Keratinocyte (primary cell): ENCODE data around the gene SLC66A2. TPM values are rescaled to one million over a fixed set of nuclear protein-coding genes. Genes with fewer than 3 reads are reported as not detected.

Experiments
- DNase-seq: peaks from one replicate; pipeline ENCODE4 v3.0.0-alpha.2; 2011; ENCODE audit warnings: low read depth, missing footprints, low spot score
- FAIRE-seq: peaks from 2 replicates; lab custom pipeline; 2011; peaks lifted over from hg19 to GRCh38; lab: Jason Lieb, UNC
- H2AFZ ChIP-seq: 2 replicates; pipeline ENCODE4 v1.6.0; 2012; ENCODE audit warnings: low read length, control low read depth, inconsistent platforms; ENCODE audit not compliant: control insufficient read depth
- H3K27ac ChIP-seq: 2 replicates; pipeline ENCODE4 v1.5.1; 2011; ENCODE audit warnings: low read length; ENCODE audit not compliant: control insufficient read depth, insufficient read depth
- H3K27me3 ChIP-seq: 3 replicates; pipeline ENCODE4 v1.6.0; 2011; ENCODE audit warnings: low read length; ENCODE audit not compliant: control insufficient read depth, insufficient read depth; ENCODE audit errors: extremely low read depth
- H3K36me3 ChIP-seq, 2 experiments: 2 replicates in 1 of 2; 3 replicates in 1 of 2; pipeline ENCODE4 v1.5.1; 2011; ENCODE audit warnings: low read length in 2 of 2, mild to moderate bottlenecking in 1 of 2; ENCODE audit not compliant: control insufficient read depth in 2 of 2, insufficient read depth in 2 of 2; ENCODE audit errors: extremely low read depth in 1 of 2
- H3K4me1 ChIP-seq: 3 replicates; pipeline ENCODE4 v1.5.1; 2011; ENCODE audit warnings: low read length; ENCODE audit not compliant: control insufficient read depth, insufficient read depth; ENCODE audit errors: extremely low read depth
- H3K4me2 ChIP-seq: 3 replicates; pipeline ENCODE4 v1.6.0; 2011; ENCODE audit warnings: low read depth, low read length; ENCODE audit not compliant: control insufficient read depth, insufficient read depth; ENCODE audit errors: extremely low read depth
- H3K4me3 ChIP-seq, 3 experiments: fragments of 200-600 bp in 1 of 3; sonication (generic) in 1 of 3; 2 replicates in 2 of 3; 3 replicates in 1 of 3; pipeline ENCODE4 v1.5.1; 2011 to 2016; ENCODE audit warnings: low read length in 3 of 3, mild to moderate bottlenecking in 3 of 3, control low read depth in 2 of 3, inconsistent platforms in 1 of 3, low read depth in 1 of 3, mixed read lengths in 1 of 3, mixed run types in 1 of 3, moderate library complexity in 1 of 3; ENCODE audit not compliant: control insufficient read depth in 2 of 3, insufficient read depth in 2 of 3; ENCODE audit errors: extremely low read depth in 1 of 3
- H3K79me2 ChIP-seq: 2 replicates; pipeline ENCODE4 v1.6.0; 2012; ENCODE audit warnings: low read length; ENCODE audit not compliant: control insufficient read depth, insufficient read depth
- H3K9ac ChIP-seq: 3 replicates; pipeline ENCODE4 v1.6.0; 2011; ENCODE audit warnings: low read length; ENCODE audit not compliant: control insufficient read depth, insufficient read depth; ENCODE audit errors: extremely low read depth
- H3K9me1 ChIP-seq: 3 replicates; pipeline ENCODE4 v1.6.0; 2011; ENCODE audit warnings: low read length; ENCODE audit not compliant: control insufficient read depth, insufficient read depth; ENCODE audit errors: extremely low read depth
- H3K9me3 ChIP-seq: 2 replicates; pipeline ENCODE4 v1.5.1; 2012; ENCODE audit warnings: low read depth, low read length; ENCODE audit not compliant: control insufficient read depth
- H4K20me1 ChIP-seq: 3 replicates; pipeline ENCODE4 v1.6.0; 2011; ENCODE audit warnings: low read length; ENCODE audit not compliant: control insufficient read depth, insufficient read depth; ENCODE audit errors: extremely low read depth
- CTCF ChIP-seq, 3 experiments: IDR thresholded peaks in 1 of 3; conservative IDR thresholded peaks in 1 of 3; optimal IDR thresholded peaks in 1 of 3; 2 replicates in 2 of 3; 3 replicates in 1 of 3; pipeline versions ENCODE3 to v1.5.1; 2011; ENCODE audit warnings: low read length in 3 of 3, mild to moderate bottlenecking in 3 of 3, moderate library complexity in 2 of 3, control low read depth in 1 of 3, inconsistent platforms in 1 of 3; ENCODE audit not compliant: insufficient read depth in 2 of 3; ENCODE audit errors: extremely low read depth in 1 of 3
- EZH2 ChIP-seq: IDR thresholded peaks from one replicate; pipeline ENCODE4 v1.6.1; 2012; ENCODE audit warnings: inconsistent platforms, mild to moderate bottlenecking, low read length, moderate library complexity
- dilution Hi-C: fragments of 300-500 bp; cut with MboI; formaldehyde crosslinking; loops from one replicate; pipeline ENCODE4 v1.7.0; 2020; ENCODE audit warnings: low sequenced_read_pairs; ENCODE audit not compliant: extremely low pct_ligation_motif_present
- polyA plus RNA-seq, 5 experiments: library from polyadenylated mRNA; depleted of rRNA in 3 of 5; stranded (reverse) in 3 of 5; stranded (forward) in 1 of 5; unstranded in 1 of 5; fragments of >200 nt; gene quantifications; 1 replicate in 1 of 5; 2 replicates in 3 of 5; 3 replicates in 1 of 5; pipeline versions ENCODE4 v1.2.1 to v1.2.3, GENCODE V29; 2011 to 2012; ENCODE audit warnings: missing spikeins in 2 of 5, low read depth in 1 of 5, low replicate concordance in 1 of 5

SLC66A2 gene
- polyA plus RNA-seq, 1 donor (not counting 4 experiments of a cell fraction or from before 2014, with no cell fraction given), result 16.3 TPM

- Histone ChIP-seq H3K27ac (no peak overlapping the region), H3K36me3 (peaks cover 26 to 34% of the 10 kb centered on the region in 2 experiments), H4K20me1 (peaks cover 17% of the 10 kb centered on the region), H3K9me3 (no peaks in the 10 kb centered on the region), H3K4me3 (no peak overlapping the region), H2AFZ (no peak overlapping the region), H3K9ac (no peak overlapping the region), H3K4me1 (peaks cover 14% of the 10 kb centered on the region), H3K9me1 (peaks cover 7% of the 10 kb centered on the region), H3K27me3 (no peaks in the 10 kb centered on the region), H3K4me2 (no peak overlapping the region), H3K79me2 (peaks cover 67% of the 10 kb centered on the region)
- dilution Hi-C loops, result no loop called here
- no peak for TF ChIP-seq EZH2
- no peak for TF ChIP-seq CTCF (optimal IDR thresholded peaks at IDR 0.05 in 1 of 3, IDR thresholded peaks at IDR 0.05 in 1 of 3, conservative IDR thresholded peaks at IDR 0.05 in 1 of 3; ENCODE audit: extremely low read depth in 1 of 3, insufficient read depth in 2 of 3, low read length in 3 of 3)
- FAIRE-seq (no peak), DNase-seq (no peak)
Measured at GRCh38 chr18:79972720-79973119, 21.3 kb upstream of the SLC66A2 start.

GRCh38 chr18:79971986-79972385 lies 20.5 kb upstream of the SLC66A2 start:
- Histone ChIP-seq H3K4me3 (no peak overlapping the region), H3K9ac (no peak overlapping the region), H4K20me1 (peaks cover 17% of the 10 kb centered on the region), H3K27me3 (no peaks in the 10 kb centered on the region), H3K9me3 (no peaks in the 10 kb centered on the region), H3K9me1 (peaks cover 7% of the 10 kb centered on the region), H3K4me1 (peaks cover 14% of the 10 kb centered on the region), H3K79me2 (peaks cover 64% of the 10 kb centered on the region), H3K36me3 (peaks cover 27 to 35% of the 10 kb centered on the region in 2 experiments), H2AFZ (no peak overlapping the region), H3K4me2 (no peak overlapping the region), H3K27ac (no peak overlapping the region)
- DNase-seq (no peak), FAIRE-seq (no peak)
- TF ChIP-seq CTCF (optimal IDR thresholded peaks at IDR 0.05 in 1 of 3, IDR thresholded peaks at IDR 0.05 in 1 of 3, conservative IDR thresholded peaks at IDR 0.05 in 1 of 3; ENCODE audit: extremely low read depth in 1 of 3, insufficient read depth in 2 of 3, low read length in 3 of 3), result no peak
- TF ChIP-seq EZH2, result no peak
- dilution Hi-C loops, result no loop called here
